H1 (cell line): ENCODE data around the gene LLGL2. TPM values are rescaled to one million over a fixed set of nuclear protein-coding genes. Genes with fewer than 3 reads are reported as not detected.

Experiments
- CTCF ChIA-PET: fragments of 300-600 bp; sonication (Branson Sonifier 250); formaldehyde crosslinking; loops from one replicate; lab custom pipeline; 2021; ENCODE audit not compliant: partially characterized antibody; lab: Charles Lee
- POLR2A ChIA-PET: fragments of 300-600 bp; sonication (Branson Sonifier 250); formaldehyde crosslinking; loops from one replicate; lab custom pipeline; 2021; ENCODE audit warnings: inconsistent platforms; ENCODE audit not compliant: partially characterized antibody; lab: Charles Lee
- DNase-seq, 2 experiments: peaks; one replicate each; pipeline versions ENCODE4 v3.0.0 to v3.0.0-alpha.2; 2010 to 2022; ENCODE audit warnings: low spot score in 2 of 2, low read depth in 1 of 2, mixed read lengths in 1 of 2
- FAIRE-seq: peaks from 2 replicates; lab custom pipeline; 2011; peaks lifted over from hg19 to GRCh38; lab: Jason Lieb, UNC
- H2AFZ ChIP-seq: 2 replicates; pipeline ENCODE4 v1.8.1; 2012; ENCODE audit warnings: low read length, inconsistent platforms
- H2AK5ac ChIP-seq: 2 replicates; pipeline ENCODE4 v1.6.1; 2013; ENCODE audit warnings: low read depth, low read length
- H2BK120ac ChIP-seq: replicated peaks from 2 replicates; pipeline ENCODE3; 2013; ENCODE audit warnings: low read depth, low read length, inconsistent platforms
- H2BK12ac ChIP-seq: 2 replicates; pipeline ENCODE4 v1.6.1; 2013; ENCODE audit warnings: low read depth, low read length
- H2BK15ac ChIP-seq: 2 replicates; pipeline ENCODE4 v1.6.1; 2013; ENCODE audit warnings: low read length
- H2BK20ac ChIP-seq: 2 replicates; pipeline ENCODE4 v1.6.1; 2013; ENCODE audit warnings: low read length
- H2BK5ac ChIP-seq: 2 replicates; pipeline ENCODE4 v1.6.1; 2013; ENCODE audit warnings: low read depth, low read length
- H3K14ac ChIP-seq: 2 replicates; pipeline ENCODE4 v1.6.1; 2013; ENCODE audit warnings: inconsistent platforms; ENCODE audit not compliant: insufficient read length
- H3K18ac ChIP-seq: 2 replicates; pipeline ENCODE4 v1.6.1; 2013; ENCODE audit warnings: low read length; ENCODE audit errors: extremely low read depth
- H3K23ac ChIP-seq: 2 replicates; pipeline ENCODE4 v1.6.1; 2013; ENCODE audit warnings: inconsistent platforms; ENCODE audit not compliant: insufficient read length
- H3K23me2 ChIP-seq: 2 replicates; pipeline ENCODE4 v1.6.1; 2013; ENCODE audit warnings: low read depth, low read length
- H3K27ac ChIP-seq: 2 replicates; pipeline ENCODE4 v1.6.1; 2011; ENCODE audit warnings: low read depth, low read length, inconsistent platforms
- H3K27me3 ChIP-seq, 4 experiments: replicated peaks in 1 of 4; 1 replicate in 1 of 4; 2 replicates in 3 of 4; pipeline versions ENCODE4 v1.6.1 to v1.8.1; 2011 to 2013; ENCODE audit warnings: low read length in 3 of 4, mild to moderate bottlenecking in 3 of 4, inconsistent platforms in 2 of 4, mixed read lengths in 2 of 4, moderate library complexity in 1 of 4; ENCODE audit not compliant: control insufficient read depth in 3 of 4, insufficient read depth in 3 of 4; ENCODE audit errors: extremely low read depth in 1 of 4
- H3K36me3 ChIP-seq, 4 experiments: 2 replicates each; pipeline versions ENCODE4 v1.6.1 to v1.8.1; 2011 to 2013; ENCODE audit warnings: mild to moderate bottlenecking in 4 of 4, low read length in 3 of 4, moderate library complexity in 2 of 4, control low read depth in 1 of 4, inconsistent platforms in 1 of 4; ENCODE audit not compliant: insufficient read depth in 4 of 4, control insufficient read depth in 2 of 4
- H3K4ac ChIP-seq: replicated peaks from 2 replicates; pipeline ENCODE3; 2013; ENCODE audit warnings: low read length, low read depth, mixed read lengths, inconsistent platforms; ENCODE audit not compliant: insufficient read length
- H3K4me1 ChIP-seq, 4 experiments: replicated peaks in 1 of 4; 1 replicate in 1 of 4; 2 replicates in 3 of 4; pipeline versions ENCODE4 v1.6.1 to v1.8.1; 2011 to 2013; ENCODE audit warnings: low read length in 3 of 4, inconsistent platforms in 2 of 4, mixed read lengths in 1 of 4; ENCODE audit not compliant: insufficient read depth in 4 of 4, control insufficient read depth in 3 of 4
- H3K4me2 ChIP-seq, 2 experiments: 2 replicates each; pipeline versions ENCODE4 v1.6.1 to v1.8.1; 2011 to 2013; ENCODE audit warnings: low read depth in 2 of 2, low read length in 2 of 2, control low read depth in 1 of 2, inconsistent platforms in 1 of 2, mild to moderate bottlenecking in 1 of 2; ENCODE audit not compliant: insufficient read depth in 1 of 2
- H3K4me3 ChIP-seq, 4 experiments: fragments of 200-600, 300-600 bp in 1 of 4; sonication (generic), shearing (Covaris generic), sonication (Bioruptor Twin) in 1 of 4; 2 replicates each; pipeline versions ENCODE4 v1.5.1 to v1.8.1; 2011 to 2016; ENCODE audit warnings: low read length in 4 of 4, low read depth in 3 of 4, control low read depth in 2 of 4, inconsistent platforms in 2 of 4, mild to moderate bottlenecking in 2 of 4, mixed read lengths in 1 of 4, moderate library complexity in 1 of 4; ENCODE audit not compliant: insufficient read depth in 2 of 4; ENCODE audit errors: extremely low read depth in 1 of 4
- H3K56ac ChIP-seq: replicated peaks from 2 replicates; pipeline ENCODE3; 2013; ENCODE audit warnings: low read depth, mild to moderate bottlenecking, mixed read lengths, low read length, inconsistent platforms; ENCODE audit not compliant: insufficient read length
- H3K79me1 ChIP-seq: 2 replicates; pipeline ENCODE4 v1.6.1; 2013; ENCODE audit warnings: low read depth, low read length, control low read depth
- H3K79me2 ChIP-seq, 2 experiments: 2 replicates each; pipeline versions ENCODE4 v1.6.1 to v1.8.1; 2012 to 2013; ENCODE audit warnings: low read length in 2 of 2, mild to moderate bottlenecking in 2 of 2, inconsistent platforms in 1 of 2; ENCODE audit not compliant: insufficient read depth in 2 of 2, control insufficient read depth in 1 of 2
- H3K9ac ChIP-seq, 4 experiments: replicated peaks in 1 of 4; 1 replicate in 1 of 4; 2 replicates in 3 of 4; pipeline versions ENCODE4 v1.6.1 to v1.8.1; 2011 to 2013; ENCODE audit warnings: low read depth in 3 of 4, low read length in 3 of 4, control low read depth in 2 of 4, mild to moderate bottlenecking in 2 of 4, moderate library complexity in 2 of 4, inconsistent platforms in 1 of 4; ENCODE audit errors: extremely low read depth in 1 of 4
- H3K9me3 ChIP-seq, 2 experiments: 2 replicates each; pipeline versions ENCODE4 v1.6.1 to v1.8.1; 2012 to 2013; ENCODE audit warnings: mild to moderate bottlenecking in 2 of 2, moderate library complexity in 2 of 2, control low read depth in 1 of 2, inconsistent platforms in 1 of 2, low read depth in 1 of 2, low read length in 1 of 2, mixed read lengths in 1 of 2; ENCODE audit not compliant: insufficient read depth in 2 of 2
- H4K20me1 ChIP-seq, 2 experiments: replicated peaks in 1 of 2; 2 replicates each; pipeline versions ENCODE3 to v1.8.1; 2011 to 2013; ENCODE audit warnings: inconsistent platforms in 2 of 2, low read length in 2 of 2, mild to moderate bottlenecking in 1 of 2; ENCODE audit not compliant: insufficient read depth in 2 of 2, control insufficient read depth in 1 of 2
- H4K5ac ChIP-seq: 2 replicates; pipeline ENCODE4 v1.6.1; 2013; ENCODE audit warnings: low read length, low read depth, mixed read lengths, inconsistent platforms; ENCODE audit not compliant: insufficient read length
- H4K8ac ChIP-seq: 2 replicates; pipeline ENCODE4 v1.8.0; 2013; ENCODE audit warnings: mild to moderate bottlenecking, moderate library complexity, low read length, inconsistent platforms; ENCODE audit not compliant: insufficient read depth; ENCODE audit errors: extremely low read depth
- H4K91ac ChIP-seq: replicated peaks from 2 replicates; pipeline ENCODE3; 2013; ENCODE audit warnings: low read length, mixed read lengths, inconsistent platforms; ENCODE audit not compliant: insufficient read length
- BRCA1 ChIP-seq: IDR thresholded peaks from 2 replicates; pipeline ENCODE4 v1.6.1; 2012; ENCODE audit warnings: low read depth, low read length, improper control_type of control experiment
- CBX5 ChIP-seq: fragments of 300-800, 300-1000 bp; sonication (generic); IDR thresholded peaks from 2 replicates; pipeline ENCODE4 v1.7.1; 2016; ENCODE audit warnings: antibody characterized with exemption, low read length, low read depth
- CREB1 ChIP-seq: IDR thresholded peaks from 2 replicates; pipeline ENCODE4 v1.6.1; 2012; ENCODE audit warnings: inconsistent platforms
- EZH2 ChIP-seq: fragments of 200-600 bp; sonication (generic); IDR thresholded peaks from 2 replicates; pipeline ENCODE4 v1.7.1; 2012; ENCODE audit warnings: low read depth, mild to moderate bottlenecking, moderate library complexity, low read length, inconsistent platforms; ENCODE audit not compliant: severe bottlenecking
- HDAC2 ChIP-seq, 2 experiments: fragments of 300-600 bp in 1 of 2; sonication (generic) in 1 of 2; IDR thresholded peaks; 2 replicates each; pipeline ENCODE4 v1.6.1; 2011 to 2012; ENCODE audit warnings: low read depth in 2 of 2, low read length in 2 of 2, mild to moderate bottlenecking in 2 of 2, moderate library complexity in 2 of 2, borderline replicate concordance in 1 of 2, inconsistent platforms in 1 of 2
- POLR2A ChIP-seq, 2 experiments: IDR thresholded peaks; 1 replicate in 1 of 2; 2 replicates in 1 of 2; pipeline ENCODE4 v1.6.1; 2011; ENCODE audit warnings: low read depth in 2 of 2, low read length in 2 of 2, mild to moderate bottlenecking in 2 of 2; ENCODE audit errors: control extremely low read depth in 1 of 2
- POLR2AphosphoS5 ChIP-seq: IDR thresholded peaks from 2 replicates; pipeline ENCODE4 v1.6.1; 2011; ENCODE audit warnings: low read depth, low read length
- SP1 ChIP-seq: IDR thresholded peaks from 2 replicates; pipeline ENCODE4 v1.6.1; 2011; ENCODE audit warnings: low read depth, low read length
- SP2 ChIP-seq: IDR thresholded peaks from 2 replicates; pipeline ENCODE4 v1.6.1; 2012; ENCODE audit warnings: mild to moderate bottlenecking, low read length, inconsistent platforms
- TBP ChIP-seq: IDR thresholded peaks from 2 replicates; pipeline ENCODE4 v1.6.1; 2011; ENCODE audit warnings: low read depth, low read length, improper control_type of control experiment
- WGBS, 2 experiments: shearing (Covaris generic) in 1 of 2; methylation state at CpG; one replicate each; pipeline versions ENCODE4 v1.1.6 to v1.1.7; 2013 to 2015; ENCODE audit warnings: low lambda C conversion rate in 2 of 2, mixed read lengths in 2 of 2, inconsistent platforms in 1 of 2, low coverage in 1 of 2, missing lambda C conversion rate in 1 of 2; ENCODE audit not compliant: insufficient replicate concordance in 2 of 2, insufficient coverage in 1 of 2, insufficient read length in 1 of 2; ENCODE audit errors: extremely low coverage in 1 of 2, missing lambda C conversion rate in 1 of 2; 5-methylcytosine and 5-hydroxymethylcytosine counted together
- polyA plus RNA-seq, 7 experiments: library from polyadenylated mRNA; depleted of rRNA in 3 of 7; stranded (reverse) in 5 of 7; unstranded in 2 of 7; fragments of >200 nt in 5 of 7; fragments of 200-250 nt in 2 of 7; gene quantifications; 1 replicate in 5 of 7; 2 replicates in 1 of 7; 4 replicates in 1 of 7; pipeline versions ENCODE4 v1.2.1 to v1.2.3, GENCODE V29; 2011 to 2013; ENCODE audit warnings: missing spikeins in 2 of 7, mixed read lengths in 2 of 7
- total RNA-seq: library from RNA; stranded (reverse); fragmentation: NEBNext Ultra II Directional; extraction: Animal tissue kit (Norgen Biotek cat#: 25700); gene quantifications from 2 replicates; pipeline ENCODE4 v1.2.1, GENCODE V29; 2021
- TF ChIP-seq, protein P1 (sequence below), 3 experiments: IDR thresholded peaks; 1 replicate in 2 of 3; 2 replicates in 1 of 3; pipeline versions ENCODE4 v1.5.1 to v1.6.1; 2011; ENCODE audit warnings: low read length in 3 of 3, mild to moderate bottlenecking in 3 of 3, inconsistent platforms in 2 of 3, low read depth in 1 of 3, moderate library complexity in 1 of 3; ENCODE audit not compliant: insufficient read depth in 1 of 3; ENCODE audit errors: control extremely low read depth in 1 of 3

The LLGL2 gene
- total and polyA plus RNA-seq, 2 of the 8 experiments (the other 6 are each of a cell fraction or from before 2014, with no cell fraction given), result 64.5 to 77.1 TPM

DNA sequence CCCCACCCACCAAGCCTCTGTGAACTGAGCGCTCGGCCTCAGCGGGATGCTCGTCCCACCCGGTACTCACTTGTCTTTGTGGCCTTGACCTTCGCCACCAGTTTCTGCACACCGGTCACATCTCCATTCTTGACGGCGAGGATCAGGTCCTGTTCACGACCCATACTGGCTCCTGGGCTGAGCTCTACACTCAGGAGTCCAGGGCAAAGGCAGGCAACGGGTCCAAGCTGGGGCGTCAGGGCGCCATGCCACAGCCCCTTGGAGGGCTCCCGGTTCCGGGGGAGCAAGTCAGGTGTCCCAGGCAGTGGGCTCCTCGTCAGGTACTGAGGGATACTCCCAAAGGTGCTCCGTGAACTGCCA lies 11.9 kb upstream of the LLGL2 start:
- H2BK15ac ChIP-seq, result no peak overlapping the region
- CTCF ChIA-PET, result interaction anchor here (0.6 to 3.9 kb wide), 5 partner anchors 10 to 390 kb away, joined by 3 to 31 read pairs (median 5); no protein-coding TSS in a partner anchor
- no peak overlapping the region for H2AFZ ChIP-seq
- DNase-seq (no peak), FAIRE-seq (no peak)
- no peak overlapping the region for H3K4me3 ChIP-seq
- no peak overlapping the region for H3K14ac ChIP-seq
- no peak overlapping the region for H3K56ac ChIP-seq
- no peak overlapping the region for H3K4ac ChIP-seq
- H2BK20ac ChIP-seq, result no peak overlapping the region
- POLR2A ChIA-PET, result interaction anchor here (2.0 to 4.5 kb wide), 2 partner anchors 9 to 13 kb away, joined by 7 to 35 read pairs; no protein-coding TSS in a partner anchor
- no peak overlapping the region for H4K91ac ChIP-seq
- H2BK120ac ChIP-seq, result no peak overlapping the region
- WGBS, 2 experiments, result 92% methylated on average over 17 of the region's 17 CpGs; no CpG with 5 or more reads in 1 of the 2 experiments
- H3K79me2 ChIP-seq, result peaks cover 0 to 16% of the 10 kb centered on the region in 2 experiments; a peak in 1 of 4 replicates
- H3K9me3 ChIP-seq, result no peaks in the 10 kb centered on the region
- peaks cover 3% of the 10 kb centered on the region for H3K79me1 ChIP-seq
- no peak overlapping the region for H2AK5ac ChIP-seq
- H3K23ac ChIP-seq, result no peak overlapping the region
- H3K9ac ChIP-seq, result no peak overlapping the region
- H4K5ac ChIP-seq, result no peak overlapping the region
- no peak overlapping the region for H3K18ac ChIP-seq
- H3K4me1 ChIP-seq, result peaks cover 0 to 14% (median 8%) of the 10 kb centered on the region in 4 experiments; a peak in 6 of 7 replicates
- H2BK5ac ChIP-seq, result no peak overlapping the region
- peaks cover 0 to 2% (median 0%) of the 10 kb centered on the region in 4 experiments; a peak in 2 of 8 replicates for H3K36me3 ChIP-seq
- no peak overlapping the region for H2BK12ac ChIP-seq
- no peak overlapping the region for H3K27ac ChIP-seq
- H3K23me2 ChIP-seq, result peaks cover 18% of the 10 kb centered on the region
- H4K20me1 ChIP-seq, result peaks cover 2 to 39% of the 10 kb centered on the region in 2 experiments
- H4K8ac ChIP-seq, result no peak overlapping the region
- H3K27me3 ChIP-seq, result no peaks in the 10 kb centered on the region
- H3K4me2 ChIP-seq, result peak overlapping the region; percentile 86 to 95; a peak in 1 of 4 replicates
- TF ChIP-seq TBP (no peak), SP2 (no peak), HDAC2 (IDR thresholded peaks at IDR 0.05; ENCODE audit: borderline replicate concordance in 1 of 2, low read depth in 2 of 2, low read length in 2 of 2) (no peak), EZH2 (no peak), CREB1 (no peak), POLR2A (IDR thresholded peaks at IDR 0.05; ENCODE audit: control extremely low read depth in 1 of 2, low read depth in 2 of 2, low read length in 2 of 2) (no peak), SP1 (no peak), POLR2AphosphoS5 (no peak), BRCA1 (no peak), CBX5 (no peak)
- TF ChIP-seq, protein P1, sequence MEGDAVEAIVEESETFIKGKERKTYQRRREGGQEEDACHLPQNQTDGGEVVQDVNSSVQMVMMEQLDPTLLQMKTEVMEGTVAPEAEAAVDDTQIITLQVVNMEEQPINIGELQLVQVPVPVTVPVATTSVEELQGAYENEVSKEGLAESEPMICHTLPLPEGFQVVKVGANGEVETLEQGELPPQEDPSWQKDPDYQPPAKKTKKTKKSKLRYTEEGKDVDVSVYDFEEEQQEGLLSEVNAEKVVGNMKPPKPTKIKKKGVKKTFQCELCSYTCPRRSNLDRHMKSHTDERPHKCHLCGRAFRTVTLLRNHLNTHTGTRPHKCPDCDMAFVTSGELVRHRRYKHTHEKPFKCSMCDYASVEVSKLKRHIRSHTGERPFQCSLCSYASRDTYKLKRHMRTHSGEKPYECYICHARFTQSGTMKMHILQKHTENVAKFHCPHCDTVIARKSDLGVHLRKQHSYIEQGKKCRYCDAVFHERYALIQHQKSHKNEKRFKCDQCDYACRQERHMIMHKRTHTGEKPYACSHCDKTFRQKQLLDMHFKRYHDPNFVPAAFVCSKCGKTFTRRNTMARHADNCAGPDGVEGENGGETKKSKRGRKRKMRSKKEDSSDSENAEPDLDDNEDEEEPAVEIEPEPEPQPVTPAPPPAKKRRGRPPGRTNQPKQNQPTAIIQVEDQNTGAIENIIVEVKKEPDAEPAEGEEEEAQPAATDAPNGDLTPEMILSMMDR (IDR thresholded peaks at IDR 0.05; ENCODE audit: control extremely low read depth in 1 of 3, insufficient read depth in 1 of 3, low read depth in 1 of 3, low read length in 3 of 3), result no peak
